M059J (cell line): Measurements from ENCODE around the gene EDA. TPM values are rescaled to one million over a fixed set of nuclear protein-coding genes. Genes with fewer than 3 reads are reported as not detected.
A peak's percentile ranks its signal among the peaks of the same experiment; 100 is the strongest.
"Not testable (repeated sequence)": the region's sequence is repeated elsewhere in the genome, so short reads cannot be mapped to it uniquely, and the experiment has no call there.

Source experiments
- DNase-seq: peaks from one replicate; pipeline ENCODE4 v3.0.0-alpha.2; 2012; ENCODE audit warnings: low read depth
- total RNA-seq: library from RNA; depleted of rRNA; stranded (reverse); fragments of >200 nt; shearing (Covaris generic); gene quantifications from 2 replicates; pipeline ENCODE4 v1.2.3, GENCODE V29; 2014

EDA gene
- total RNA-seq, 1 experiment from 2014 or later: 0.30 TPM

DNA sequence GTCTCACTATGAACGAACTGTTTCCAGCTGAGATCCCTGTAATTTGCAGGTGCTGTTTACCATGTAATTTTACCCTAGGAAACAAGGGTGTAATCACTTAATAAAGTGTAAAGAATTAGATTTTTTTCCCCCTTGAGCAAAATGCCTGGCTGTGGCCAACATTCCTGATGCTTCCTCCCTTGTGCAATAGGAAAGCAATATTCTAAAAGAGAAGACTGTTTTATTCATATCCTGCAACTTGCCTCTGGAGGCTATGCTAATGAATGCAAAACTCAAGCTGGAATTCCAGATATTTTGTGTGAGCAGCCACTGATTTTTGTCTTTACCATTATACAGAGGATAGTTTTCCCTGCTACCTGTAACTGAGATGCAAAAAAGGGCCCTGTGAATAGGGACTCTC lies 335.8 kb downstream of the EDA start:
- no peak for DNase-seq

DNA sequence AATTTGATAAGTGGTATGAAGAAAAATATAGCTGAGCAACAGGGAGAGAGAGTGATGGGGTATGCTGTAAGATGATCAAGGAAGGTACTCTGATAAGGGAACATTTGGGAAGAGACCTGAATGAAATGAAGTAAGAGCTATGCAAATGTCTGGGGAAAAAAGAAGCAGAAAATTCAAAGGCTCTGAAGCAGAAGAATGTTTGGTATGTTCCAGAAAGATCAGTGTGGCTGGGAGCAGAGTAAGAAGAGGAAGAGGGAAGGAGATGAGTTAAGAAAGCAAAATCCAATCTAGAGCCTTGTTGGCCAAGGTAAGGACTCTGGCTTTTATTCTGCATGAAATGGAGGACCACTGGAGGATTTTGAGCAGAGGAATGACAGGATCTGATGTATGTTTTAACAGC lies 343.8 kb downstream of the EDA start:
- DNase-seq: no peak

DNA sequence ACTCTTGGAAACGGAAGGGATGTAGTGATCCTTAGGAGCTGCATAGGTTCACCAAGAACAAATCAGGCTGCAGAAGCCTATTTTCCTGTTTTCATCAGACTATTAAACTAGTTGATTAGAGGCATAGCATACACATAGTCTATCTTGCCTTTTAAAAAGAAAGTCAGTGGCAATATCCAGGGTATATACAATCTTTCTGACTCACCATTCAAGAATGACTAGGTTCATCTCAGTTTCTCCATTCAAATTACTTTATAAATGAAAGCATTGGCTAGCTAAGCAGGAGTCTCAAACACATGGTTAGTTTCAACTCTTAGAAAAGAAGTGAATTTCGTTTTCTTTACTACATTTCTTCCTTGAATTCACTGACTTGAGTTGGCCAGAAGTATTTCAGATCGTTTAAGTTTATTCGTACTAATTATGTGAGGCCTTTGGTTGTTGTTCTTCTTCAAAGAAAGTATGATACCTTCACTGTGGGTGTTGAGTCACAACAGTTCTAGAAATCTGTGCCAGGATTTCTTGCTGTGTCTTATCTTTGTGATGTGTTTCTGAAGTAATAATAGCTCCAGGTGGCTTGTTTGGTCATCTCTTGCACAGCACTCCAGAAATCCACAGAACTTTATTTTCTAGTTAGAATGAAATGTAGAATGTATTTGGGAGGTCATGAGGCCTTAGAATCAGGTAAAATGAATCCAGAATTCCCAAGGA lies 345.6 kb downstream of the EDA start:
- DNase-seq: no peak

DNA sequence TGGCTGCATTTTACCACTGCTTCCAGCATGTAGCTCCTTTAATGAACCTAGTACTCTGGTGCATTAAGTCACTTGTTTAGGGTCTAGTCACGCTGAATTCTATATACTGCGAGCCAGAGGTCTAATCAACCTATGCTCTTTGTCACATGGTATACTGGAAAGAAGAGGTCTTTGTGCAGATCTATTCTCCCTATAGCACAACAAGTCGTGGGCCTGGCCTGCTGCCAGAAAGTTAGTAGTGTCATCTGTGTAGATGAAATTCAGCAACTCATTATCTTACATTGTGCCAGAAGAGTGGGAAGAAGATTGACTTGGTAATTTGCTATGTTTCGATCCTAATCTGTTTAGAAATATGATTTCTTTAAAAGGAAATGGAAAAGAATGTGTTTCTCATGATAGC lies 353.0 kb downstream of the EDA start:
- no peak for DNase-seq

DNA sequence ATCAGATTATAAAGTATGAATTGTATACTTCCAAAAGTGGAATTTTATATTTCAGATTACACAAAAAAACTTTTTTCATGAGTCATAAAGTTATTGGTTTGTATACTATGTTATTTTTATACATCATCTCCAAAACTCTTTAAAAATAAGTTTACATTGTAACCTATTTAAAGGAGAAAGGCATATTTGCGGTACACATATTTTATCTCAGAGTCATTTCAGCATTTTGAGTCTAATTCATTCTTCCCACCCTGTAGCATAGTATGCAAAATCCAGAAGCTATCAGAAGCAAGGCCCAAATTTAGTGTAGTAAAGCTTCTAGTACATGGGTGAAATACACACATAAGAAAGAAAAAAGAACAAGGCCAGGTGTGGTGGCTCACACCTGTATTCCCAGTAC lies 353.5 kb downstream of the EDA start:
- no peak for DNase-seq

DNA sequence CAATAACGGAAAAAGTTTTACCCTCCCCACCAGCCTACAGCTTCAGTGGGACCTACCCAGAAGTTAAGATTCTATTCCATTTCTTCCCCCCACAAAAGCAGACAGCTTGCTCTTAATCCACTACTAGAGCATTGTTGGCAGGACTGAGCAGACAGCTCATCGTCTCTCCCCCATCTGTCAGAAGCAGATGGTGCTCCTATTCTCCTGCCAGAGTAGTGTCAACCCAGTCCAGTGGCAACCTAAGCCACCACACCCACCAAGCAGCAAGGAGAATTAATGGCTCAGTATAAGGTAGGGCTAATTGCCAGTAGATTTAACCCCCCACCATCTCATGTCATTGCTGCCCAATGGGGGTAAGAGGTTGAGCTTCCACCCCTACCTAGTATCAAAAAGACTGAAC lies 371.8 kb downstream of the EDA start:
- DNase-seq: no peak

DNA sequence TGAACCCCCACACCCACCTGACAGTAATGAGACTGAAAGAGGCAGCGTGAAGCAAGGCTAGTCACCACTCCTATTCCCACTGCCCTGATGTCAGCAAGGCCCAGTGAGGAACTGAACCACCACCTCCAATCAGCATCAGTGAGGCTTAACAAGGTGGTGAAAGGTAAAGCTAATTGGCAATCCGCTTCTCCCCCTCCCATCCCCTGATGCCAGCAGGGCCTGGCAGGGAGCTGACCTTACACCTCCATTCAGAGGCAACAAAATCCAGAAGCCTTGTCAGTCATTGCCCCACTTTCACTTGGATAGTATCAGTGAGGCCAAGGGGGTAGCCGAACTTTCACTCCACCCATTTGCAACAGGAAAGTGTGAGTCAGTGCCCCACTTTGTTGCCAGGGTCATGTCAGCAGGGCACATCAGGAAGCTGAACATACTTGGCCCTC lies 373.1 kb downstream of the EDA start:
- DNase-seq: peak; percentile 3

DNA sequence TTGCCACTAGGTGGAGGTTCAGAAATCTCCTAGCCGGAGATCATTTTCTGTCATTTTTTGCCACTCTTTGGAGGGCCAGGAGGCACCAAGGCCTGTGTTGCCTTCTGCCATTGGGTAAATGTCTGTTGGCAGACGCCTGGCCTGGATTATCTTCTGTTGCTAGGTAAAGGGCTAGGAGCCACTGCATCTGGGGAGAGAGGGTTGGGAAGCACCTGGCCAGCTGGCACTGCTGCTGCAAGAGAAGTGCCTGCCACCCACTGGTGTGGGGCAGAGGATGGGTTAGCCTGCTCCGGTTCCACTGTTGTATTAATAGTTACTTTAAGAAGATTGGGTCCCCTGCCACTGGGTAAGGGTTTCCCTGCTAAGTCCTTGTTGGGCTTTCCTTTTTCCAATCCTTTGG lies 375.8 kb downstream of the EDA start:
- DNase-seq: no peak

DNA sequence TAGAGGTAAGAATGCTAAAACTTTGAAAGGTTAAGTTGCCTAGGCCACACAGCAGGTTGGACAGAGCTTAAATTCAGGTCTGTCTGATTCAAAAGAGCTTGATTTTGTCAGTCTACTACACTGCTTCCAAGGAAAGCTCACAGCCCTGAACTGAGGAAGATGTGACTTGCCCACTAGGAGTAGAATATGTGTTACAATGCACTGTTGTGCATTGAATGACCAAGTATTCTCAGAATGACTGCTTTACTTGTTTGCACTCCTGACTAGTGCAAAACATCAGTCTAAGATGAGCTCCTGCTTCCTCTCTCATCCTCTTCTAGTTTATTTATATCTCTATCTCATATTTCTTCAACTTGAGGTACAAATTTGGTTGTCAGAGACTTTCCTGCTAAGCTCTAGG lies 377.6 kb downstream of the EDA start:
- no peak for DNase-seq

DNA sequence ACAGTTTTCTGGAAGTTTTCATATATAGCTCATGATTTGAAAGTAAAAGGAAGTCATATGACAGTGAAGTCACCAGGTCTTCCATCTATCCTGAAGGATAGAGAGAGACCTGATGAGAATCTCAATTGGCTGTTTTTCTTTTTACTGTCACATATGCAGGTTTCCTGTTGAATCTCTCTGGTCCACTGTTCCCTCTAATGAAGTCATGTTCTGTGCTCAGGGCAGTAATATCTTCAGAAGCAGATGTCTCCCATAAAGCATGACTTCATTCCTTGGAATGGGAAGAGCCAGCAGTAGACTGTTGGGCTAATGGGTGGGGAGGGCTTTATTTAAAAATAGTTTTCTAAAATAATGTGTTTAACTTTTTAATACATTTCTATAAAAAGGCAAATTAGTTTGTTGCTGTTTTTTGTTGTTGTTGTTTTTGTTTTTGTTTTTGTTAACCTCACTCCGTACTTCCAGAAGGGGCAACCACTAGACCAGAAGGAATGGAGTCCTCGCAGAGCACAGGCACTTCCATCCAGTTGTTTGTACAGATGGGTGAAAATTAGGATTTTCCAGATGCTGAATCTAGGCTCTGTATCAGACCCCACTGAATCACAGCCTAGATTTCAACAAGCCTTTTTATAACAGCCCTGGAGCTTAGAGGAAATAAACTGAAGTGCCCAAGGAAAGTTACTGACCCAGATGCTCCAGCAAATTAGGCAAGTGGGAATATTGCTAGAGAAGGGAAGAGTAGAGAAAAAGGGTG lies 379.6 kb downstream of the EDA start:
- DNase-seq: no peak

DNA sequence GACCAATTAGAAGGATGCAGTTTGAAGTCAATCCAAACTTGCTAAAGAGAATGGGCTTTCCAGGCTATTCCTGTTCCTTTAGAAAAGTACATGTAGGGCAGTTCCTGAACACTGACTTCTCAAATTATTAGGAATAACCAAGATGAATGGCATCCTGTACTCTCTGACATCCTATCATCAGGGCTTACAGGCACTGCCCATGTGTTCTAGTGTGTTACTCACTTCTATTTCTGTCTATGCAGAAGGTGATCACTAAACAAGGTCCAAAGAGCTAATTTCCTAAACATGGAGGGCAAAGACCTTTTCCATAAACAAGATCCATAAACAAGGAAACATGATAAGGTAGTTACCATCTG lies 380.2 kb downstream of the EDA start:
- no peak for DNase-seq

DNA sequence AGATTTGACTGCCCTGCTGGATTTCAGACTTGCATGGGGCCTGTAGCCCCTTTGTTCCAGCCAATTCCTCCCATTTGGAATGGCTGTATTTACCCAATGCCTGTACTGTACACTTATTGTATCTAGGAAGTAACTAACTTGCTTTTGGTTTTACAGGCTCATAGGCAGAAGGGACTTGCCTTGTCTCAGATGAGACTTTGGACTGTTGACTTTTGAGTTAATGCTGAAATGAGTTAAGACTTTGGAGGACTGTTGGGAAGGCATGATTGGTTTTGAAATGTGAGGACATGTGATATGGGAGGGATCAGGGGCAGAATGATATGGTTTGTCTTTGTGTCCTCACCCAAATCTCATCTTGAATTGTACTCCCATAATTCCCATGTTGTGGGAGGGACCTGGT lies 382.4 kb downstream of the EDA start:
- not testable (repeated sequence) for DNase-seq

DNA sequence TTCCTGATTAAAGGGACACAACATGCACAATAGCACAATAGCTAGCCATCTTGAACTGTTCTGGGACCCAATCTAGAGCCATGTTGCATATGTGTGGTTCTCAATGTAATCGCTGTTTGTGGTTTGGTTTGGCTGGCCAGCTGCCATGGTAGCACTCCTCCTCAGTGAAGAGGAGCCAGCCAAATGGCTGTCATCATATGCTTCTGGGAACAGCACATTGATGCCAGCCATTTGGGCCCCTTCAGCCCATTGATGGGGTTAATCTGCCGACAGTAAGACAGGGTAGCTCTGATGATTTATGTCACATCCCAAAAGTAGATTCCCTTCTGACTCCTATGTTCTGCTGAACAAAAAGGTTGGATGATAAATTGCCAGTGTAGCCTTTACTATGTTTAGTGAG lies 385.4 kb downstream of the EDA start:
- no peak for DNase-seq

DNA sequence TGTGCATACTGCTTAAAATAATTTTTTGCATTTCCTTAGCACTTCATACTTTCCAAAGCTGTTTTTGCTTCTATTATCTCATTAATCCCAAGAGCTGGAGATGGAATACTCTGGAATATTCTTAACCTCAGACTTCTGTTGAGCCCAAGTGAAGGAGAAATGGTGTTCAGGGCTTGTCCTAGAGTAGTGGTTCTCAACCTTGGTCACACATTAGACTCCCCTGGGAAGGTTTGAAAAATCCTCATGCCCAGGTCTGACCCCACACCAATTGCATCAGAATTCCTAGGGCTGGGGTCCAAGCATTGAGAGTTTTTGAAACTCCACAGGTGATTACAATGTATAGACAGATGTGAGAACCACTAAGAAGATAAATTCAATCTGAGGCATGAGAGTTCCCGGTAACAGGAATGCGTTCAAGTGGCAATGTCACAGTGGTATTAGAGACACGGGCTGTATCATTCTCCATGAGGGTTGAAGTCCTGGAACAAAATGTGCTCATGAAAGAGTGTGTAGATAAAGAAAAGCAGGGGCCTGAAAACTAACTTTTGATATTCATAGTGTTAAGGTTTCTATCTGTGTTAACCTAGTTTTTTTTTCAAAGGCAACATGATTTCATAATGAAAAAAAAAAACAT lies 385.9 kb downstream of the EDA start:
- DNase-seq: no peak

DNA sequence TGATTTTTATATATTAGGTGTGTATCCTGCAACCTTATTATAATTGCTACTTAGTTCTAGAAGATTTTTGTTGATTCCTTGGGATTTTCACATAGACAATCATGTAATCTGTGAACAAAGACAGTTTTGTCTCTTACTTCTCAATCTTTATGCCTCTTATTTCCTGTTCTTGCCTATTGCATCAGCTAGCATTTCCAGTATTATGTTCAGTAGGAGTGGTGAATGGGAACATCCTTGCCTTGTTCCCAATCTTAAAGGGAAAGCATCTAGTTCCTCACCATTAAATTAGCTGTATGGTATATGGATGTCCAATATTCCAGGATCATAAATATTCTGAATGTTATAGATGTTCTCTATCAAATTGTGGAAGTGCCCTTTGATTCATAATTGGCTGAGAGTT lies 392.0 kb downstream of the EDA start:
- DNase-seq: no peak

DNA sequence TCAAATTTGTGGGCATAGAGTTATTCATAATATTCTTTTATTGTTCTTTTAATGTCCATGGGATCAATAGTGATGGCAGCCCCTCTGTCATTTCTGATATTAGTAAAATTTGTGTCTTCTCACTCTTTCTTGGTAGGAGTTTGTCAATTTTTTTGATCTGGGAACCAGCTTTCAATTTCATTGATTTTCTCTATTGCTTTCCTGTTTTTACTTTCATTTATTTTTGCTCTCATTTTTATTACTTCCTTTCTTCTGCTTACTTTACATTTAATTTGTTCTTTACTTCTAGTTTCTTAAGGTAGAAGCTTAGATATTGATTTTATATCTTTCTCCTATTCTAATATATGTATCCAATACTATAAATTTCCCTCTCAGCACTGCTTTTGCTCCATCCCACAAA lies 393.1 kb downstream of the EDA start:
- no peak for DNase-seq

DNA sequence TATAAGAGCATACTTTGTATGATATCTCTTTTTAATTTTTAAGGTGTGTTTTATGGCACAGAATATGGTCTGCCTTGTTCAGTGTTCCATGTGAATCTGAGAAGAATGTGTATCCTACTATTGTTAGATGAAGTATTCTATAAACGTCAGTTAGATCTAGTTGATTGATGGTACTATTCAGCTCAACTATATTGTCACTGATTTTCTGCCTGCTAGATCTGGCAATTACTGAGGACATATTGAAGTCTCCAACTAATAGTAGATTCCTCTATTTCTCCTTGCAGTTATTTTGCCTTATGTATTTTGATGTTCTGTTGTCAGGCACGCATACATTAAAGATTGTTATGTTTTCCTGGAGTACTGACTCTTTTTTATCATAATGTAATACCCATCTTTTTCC lies 394.1 kb downstream of the EDA start:
- no peak for DNase-seq

DNA sequence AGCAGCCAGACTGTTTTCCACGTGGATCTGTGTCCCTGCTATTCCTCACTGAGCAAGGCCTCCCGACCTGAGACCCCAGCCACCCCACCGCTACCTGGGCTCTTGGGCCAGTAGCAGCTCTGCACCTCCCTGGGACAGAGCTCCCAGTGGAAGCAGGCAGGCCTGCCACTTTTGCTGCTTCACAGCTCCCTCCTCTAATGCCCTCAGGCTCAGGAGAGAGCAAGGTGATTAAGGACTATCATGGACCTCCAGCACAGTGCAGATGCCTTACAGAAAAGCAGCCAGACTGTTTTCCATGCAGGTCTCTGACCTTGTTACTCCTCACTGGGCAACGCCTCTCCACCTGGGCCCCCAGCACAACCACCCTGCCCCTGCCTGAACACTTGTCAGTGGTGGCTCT lies 396.8 kb downstream of the EDA start:
- DNase-seq: no peak

DNA sequence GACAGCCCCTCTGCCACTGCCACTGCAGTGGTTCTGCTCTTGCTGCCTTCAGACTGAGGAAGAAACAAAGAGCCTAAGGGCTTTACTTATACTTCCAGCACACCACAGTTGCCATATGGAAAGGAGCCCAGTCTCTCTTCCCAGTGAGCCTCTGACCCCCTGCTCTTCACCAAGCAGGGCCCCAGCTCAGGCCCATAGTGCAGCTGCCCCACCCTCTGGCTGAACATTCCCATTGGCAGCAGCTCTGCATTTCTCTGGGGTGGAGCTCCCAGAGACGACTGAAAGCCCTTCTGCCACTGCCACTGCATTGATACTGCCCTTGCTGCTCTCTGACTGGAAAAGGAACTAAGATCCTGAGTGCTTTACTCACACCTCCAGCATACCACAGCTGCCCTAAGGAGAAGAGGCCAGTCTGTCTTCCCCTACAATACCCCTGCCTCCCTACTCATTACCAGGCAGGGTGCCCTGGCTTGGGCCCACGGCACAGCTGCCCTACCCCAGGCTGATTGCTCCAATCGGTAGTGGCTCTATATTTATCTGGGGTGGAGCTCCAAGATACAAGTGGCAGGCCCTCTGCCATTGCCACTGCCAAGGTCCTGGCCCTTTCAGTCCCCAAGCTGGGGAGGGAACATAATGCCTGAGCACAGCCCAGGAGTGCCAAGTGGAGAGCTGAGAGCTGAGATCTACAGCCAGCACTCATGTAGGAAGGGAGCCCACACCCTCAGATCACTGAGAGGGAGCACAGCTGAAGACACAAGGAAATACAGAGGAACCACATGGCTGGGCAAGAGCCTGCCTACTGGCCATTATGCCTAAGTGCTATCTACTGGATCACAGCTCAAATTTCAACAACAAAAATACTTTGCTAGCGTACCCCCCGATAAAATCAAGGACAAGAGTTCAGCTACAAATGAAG lies 397.8 kb downstream of the EDA start:
- DNase-seq: no peak

DNA sequence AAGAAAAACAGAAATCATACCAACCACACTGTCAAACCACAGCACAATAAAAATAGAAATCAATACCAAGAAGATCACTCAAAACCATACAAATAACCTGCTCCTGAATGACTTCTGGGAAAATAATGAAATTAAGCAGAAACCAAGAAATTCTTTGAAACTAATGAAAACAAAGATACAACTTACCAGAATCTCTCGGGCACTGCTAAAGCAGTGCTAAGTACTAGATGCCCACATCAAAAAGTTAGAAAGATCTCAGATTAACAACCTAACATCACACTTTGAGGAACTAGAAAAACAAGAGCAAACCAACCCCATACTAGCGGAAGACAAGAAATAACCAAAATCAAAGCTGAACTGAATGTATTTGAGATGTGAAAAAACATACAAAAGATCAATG lies 400.6 kb downstream of the EDA start:
- DNase-seq: no peak

DNA sequence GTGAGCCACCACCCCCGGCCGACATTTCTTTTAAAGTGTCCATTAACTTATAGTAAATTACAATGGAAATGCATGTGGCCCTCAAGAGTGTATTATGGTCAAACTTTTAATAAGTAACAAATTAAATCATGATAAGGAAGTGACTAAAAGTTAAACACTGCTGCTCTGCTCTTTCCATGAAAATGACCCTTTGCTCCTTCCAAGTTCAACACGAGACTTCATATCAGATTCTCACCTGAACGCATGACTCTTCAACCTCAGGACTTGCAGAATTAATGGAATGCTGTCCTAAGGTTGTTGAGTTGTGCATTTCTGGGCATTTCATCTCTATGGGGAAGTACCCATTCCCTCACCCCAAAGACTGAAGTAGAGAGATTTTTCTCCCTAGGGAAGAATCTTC lies 406.7 kb downstream of the EDA start:
- DNase-seq: no peak

DNA sequence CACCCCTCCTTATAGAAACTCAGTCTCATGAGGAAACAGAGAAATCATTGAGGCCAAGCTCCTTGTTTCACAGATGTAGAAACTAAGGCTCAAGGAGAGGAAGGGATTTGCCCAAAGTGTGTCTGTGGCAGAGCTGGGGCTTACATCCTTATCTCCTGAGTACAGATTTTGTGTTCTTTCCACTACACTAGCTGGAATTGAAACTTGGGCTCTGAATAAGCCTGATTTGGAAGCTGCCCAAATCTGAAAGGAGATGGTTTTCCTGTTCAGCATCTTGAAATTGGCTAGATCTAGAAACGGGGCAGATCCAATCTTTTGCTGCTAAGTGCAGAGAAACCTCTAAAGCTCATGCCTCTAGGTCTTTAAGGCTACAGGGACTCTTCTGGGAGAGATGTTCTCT lies 409.6 kb downstream of the EDA start:
- DNase-seq: no peak
